Panc1 (cell line): ENCODE measurements around the gene NLRC5. TPM values are rescaled to one million over a fixed set of nuclear protein-coding genes. Genes with fewer than 3 reads are reported as not detected.

Experiments
- ATAC-seq: fragments of 200-7000 bp; cut with Tn5 transposase; 2 replicates; pipeline ENCODE4 v1.9.1; 2020; ENCODE audit warnings: mild to moderate bottlenecking, moderate library complexity
- BruUV-seq: library from RNA; stranded (reverse); fragments of 400-500 nt; replicated peaks from 2 replicates; lab custom pipeline; 2021; lab: Mats Ljungman, UMichigan
- CTCF ChIA-PET: fragments of 300-600 bp; sonication (Branson Sonifier 250); formaldehyde crosslinking; loops from one replicate; lab custom pipeline; 2022; ENCODE audit warnings: antibody characterized with exemption; lab: Charles Lee
- POLR2A ChIA-PET: fragments of 300-600 bp; sonication (Branson Sonifier 250); formaldehyde crosslinking; loops from one replicate; lab custom pipeline; 2022; ENCODE audit warnings: antibody characterized with exemption; lab: Charles Lee
- DNase-seq: peaks from one replicate; pipeline ENCODE4 v3.0.0-alpha.2; 2010; ENCODE audit warnings: low read depth, low spot score
- H3K27ac ChIP-seq: 2 replicates; pipeline ENCODE4 v1.5.1; 2011; ENCODE audit warnings: mild to moderate bottlenecking, low read length, inconsistent platforms
- H3K27me3 ChIP-seq: fragments of 200-500 bp; sonication (Bioruptor generic); 2 replicates; pipeline ENCODE4 v1.6.0; 2014; ENCODE audit warnings: low read length, inconsistent platforms; ENCODE audit not compliant: control insufficient read depth, insufficient read depth
- H3K36me3 ChIP-seq: fragments of 200-500 bp; sonication (Bioruptor generic); 2 replicates; pipeline ENCODE4 v1.5.1; 2014; ENCODE audit warnings: inconsistent platforms, mild to moderate bottlenecking, low read length, moderate library complexity; ENCODE audit not compliant: control insufficient read depth, insufficient read depth
- H3K4me1 ChIP-seq: 2 replicates; pipeline ENCODE4 v1.5.1; 2011; ENCODE audit warnings: inconsistent platforms, mild to moderate bottlenecking, low read length, moderate library complexity; ENCODE audit not compliant: control insufficient read depth, insufficient read depth
- H3K4me3 ChIP-seq, 2 experiments: 2 replicates each; pipeline ENCODE4 v1.5.1; 2011 to 2012; ENCODE audit warnings: low read depth in 2 of 2, low read length in 2 of 2, mild to moderate bottlenecking in 2 of 2, inconsistent platforms in 1 of 2, moderate library complexity in 1 of 2
- H3K9me3 ChIP-seq: fragments of 200-500 bp; sonication (Bioruptor generic); 2 replicates; pipeline ENCODE4 v1.5.1; 2014; ENCODE audit warnings: low read depth, mild to moderate bottlenecking, inconsistent platforms, low read length, moderate library complexity; ENCODE audit not compliant: control insufficient read depth, insufficient read depth
- POLR2AphosphoS5 ChIP-seq: IDR thresholded peaks from 2 replicates; pipeline ENCODE4 v1.6.1; 2012; ENCODE audit warnings: mild to moderate bottlenecking, low read depth, low read length, moderate library complexity
- SIN3A ChIP-seq: IDR thresholded peaks from 2 replicates; pipeline ENCODE4 v1.6.1; 2012; ENCODE audit warnings: low read depth, mild to moderate bottlenecking, low read length, moderate library complexity, borderline replicate concordance; ENCODE audit not compliant: insufficient read depth
- TCF7L2 ChIP-seq: IDR thresholded peaks from 2 replicates; pipeline ENCODE4 v1.6.1; 2011; ENCODE audit warnings: mild to moderate bottlenecking, low read depth, low read length, inconsistent platforms
- in situ Hi-C: cut with HindIII; loops from 2 replicates; pipeline ENCODE4 v1.10.0; 2016; ENCODE audit warnings: low sequenced_read_pairs, low pct_unique_long_range_greater_than_20kb
- intact Hi-C: fragments of 100-400 bp; cut with micrococcal nuclease; formaldehyde crosslinking; loops from one replicate; pipeline ENCODE4 v1.10.0; 2022; ENCODE audit not compliant: unreplicated experiment
- total RNA-seq: library from RNA; stranded (reverse); gene quantifications from one replicate; pipeline ENCODE4 v1.2.1, GENCODE V29; 2021; ENCODE audit not compliant: unreplicated experiment
- TF ChIP-seq, protein P1 (sequence below): fragments of 450-650 bp; IDR thresholded peaks from 2 replicates; pipeline ENCODE4 v1.5.1; 2017; ENCODE audit warnings: mild to moderate bottlenecking
- TF ChIP-seq, protein P2 (sequence below), 2 experiments: IDR thresholded peaks; 2 replicates each; pipeline ENCODE4 v1.6.1; 2011 to 2012; ENCODE audit warnings: low read depth in 2 of 2, control low read depth in 1 of 2, low read length in 1 of 2, mild to moderate bottlenecking in 1 of 2, moderate library complexity in 1 of 2; ENCODE audit not compliant: insufficient read depth in 1 of 2

NLRC5 gene
- total RNA-seq, 1 experiment from 2014 or later: 8.8 TPM

- intact Hi-C loops: no loop called here
- BruUV-seq: no TSS peak
Measured at GRCh38 chr16:57008440-57008839, 19.1 kb downstream of the NLRC5 start.

GRCh38 chr16:57009643-57010170 lies 20.4 kb downstream of the NLRC5 start:
- Histone ChIP-seq H3K27me3 (no peaks in the 10 kb centered on the region), H3K4me1 (no peaks in the 10 kb centered on the region), H3K9me3 (no peaks in the 10 kb centered on the region), H3K4me3 (no peak overlapping the region), H3K27ac (no peak overlapping the region), H3K36me3 (no peaks in the 10 kb centered on the region)
- POLR2A ChIA-PET: no interaction called here
- intact Hi-C loops (no loop called here), in situ Hi-C loops (no loop called here)
- CTCF ChIA-PET: interaction anchor here (0.6 kb wide), 1 partner anchor 13 kb away, joined by 6 read pairs; no protein-coding TSS in a partner anchor
- no peak for TF ChIP-seq POLR2AphosphoS5
- DNase-seq (no peak), ATAC-seq (no peak)
- BruUV-seq: no TSS peak

More at GRCh38 chr16:57008440-57008839, 19.1 kb downstream of the NLRC5 start:
- DNase-seq (no peak), ATAC-seq (no peak)
- Histone ChIP-seq H3K27me3 (no peaks in the 10 kb centered on the region), H3K9me3 (no peaks in the 10 kb centered on the region), H3K27ac (no peak overlapping the region), H3K36me3 (no peaks in the 10 kb centered on the region), H3K4me1 (no peaks in the 10 kb centered on the region), H3K4me3 (no peak overlapping the region)
- TF ChIP-seq, protein P1, sequence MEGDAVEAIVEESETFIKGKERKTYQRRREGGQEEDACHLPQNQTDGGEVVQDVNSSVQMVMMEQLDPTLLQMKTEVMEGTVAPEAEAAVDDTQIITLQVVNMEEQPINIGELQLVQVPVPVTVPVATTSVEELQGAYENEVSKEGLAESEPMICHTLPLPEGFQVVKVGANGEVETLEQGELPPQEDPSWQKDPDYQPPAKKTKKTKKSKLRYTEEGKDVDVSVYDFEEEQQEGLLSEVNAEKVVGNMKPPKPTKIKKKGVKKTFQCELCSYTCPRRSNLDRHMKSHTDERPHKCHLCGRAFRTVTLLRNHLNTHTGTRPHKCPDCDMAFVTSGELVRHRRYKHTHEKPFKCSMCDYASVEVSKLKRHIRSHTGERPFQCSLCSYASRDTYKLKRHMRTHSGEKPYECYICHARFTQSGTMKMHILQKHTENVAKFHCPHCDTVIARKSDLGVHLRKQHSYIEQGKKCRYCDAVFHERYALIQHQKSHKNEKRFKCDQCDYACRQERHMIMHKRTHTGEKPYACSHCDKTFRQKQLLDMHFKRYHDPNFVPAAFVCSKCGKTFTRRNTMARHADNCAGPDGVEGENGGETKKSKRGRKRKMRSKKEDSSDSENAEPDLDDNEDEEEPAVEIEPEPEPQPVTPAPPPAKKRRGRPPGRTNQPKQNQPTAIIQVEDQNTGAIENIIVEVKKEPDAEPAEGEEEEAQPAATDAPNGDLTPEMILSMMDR: no peak
- no peak for TF ChIP-seq TCF7L2
- TF ChIP-seq, protein P2, sequence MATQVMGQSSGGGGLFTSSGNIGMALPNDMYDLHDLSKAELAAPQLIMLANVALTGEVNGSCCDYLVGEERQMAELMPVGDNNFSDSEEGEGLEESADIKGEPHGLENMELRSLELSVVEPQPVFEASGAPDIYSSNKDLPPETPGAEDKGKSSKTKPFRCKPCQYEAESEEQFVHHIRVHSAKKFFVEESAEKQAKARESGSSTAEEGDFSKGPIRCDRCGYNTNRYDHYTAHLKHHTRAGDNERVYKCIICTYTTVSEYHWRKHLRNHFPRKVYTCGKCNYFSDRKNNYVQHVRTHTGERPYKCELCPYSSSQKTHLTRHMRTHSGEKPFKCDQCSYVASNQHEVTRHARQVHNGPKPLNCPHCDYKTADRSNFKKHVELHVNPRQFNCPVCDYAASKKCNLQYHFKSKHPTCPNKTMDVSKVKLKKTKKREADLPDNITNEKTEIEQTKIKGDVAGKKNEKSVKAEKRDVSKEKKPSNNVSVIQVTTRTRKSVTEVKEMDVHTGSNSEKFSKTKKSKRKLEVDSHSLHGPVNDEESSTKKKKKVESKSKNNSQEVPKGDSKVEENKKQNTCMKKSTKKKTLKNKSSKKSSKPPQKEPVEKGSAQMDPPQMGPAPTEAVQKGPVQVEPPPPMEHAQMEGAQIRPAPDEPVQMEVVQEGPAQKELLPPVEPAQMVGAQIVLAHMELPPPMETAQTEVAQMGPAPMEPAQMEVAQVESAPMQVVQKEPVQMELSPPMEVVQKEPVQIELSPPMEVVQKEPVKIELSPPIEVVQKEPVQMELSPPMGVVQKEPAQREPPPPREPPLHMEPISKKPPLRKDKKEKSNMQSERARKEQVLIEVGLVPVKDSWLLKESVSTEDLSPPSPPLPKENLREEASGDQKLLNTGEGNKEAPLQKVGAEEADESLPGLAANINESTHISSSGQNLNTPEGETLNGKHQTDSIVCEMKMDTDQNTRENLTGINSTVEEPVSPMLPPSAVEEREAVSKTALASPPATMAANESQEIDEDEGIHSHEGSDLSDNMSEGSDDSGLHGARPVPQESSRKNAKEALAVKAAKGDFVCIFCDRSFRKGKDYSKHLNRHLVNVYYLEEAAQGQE (IDR thresholded peaks at IDR 0.05; ENCODE audit: insufficient read depth in 1 of 2, low read depth in 2 of 2, low read length in 1 of 2): no peak
- TF ChIP-seq SIN3A: no peak
- no peak for TF ChIP-seq POLR2AphosphoS5
- ChIA-PET POLR2A (no interaction called here), CTCF (no interaction called here)
- in situ Hi-C loops: no loop called here

DNA sequence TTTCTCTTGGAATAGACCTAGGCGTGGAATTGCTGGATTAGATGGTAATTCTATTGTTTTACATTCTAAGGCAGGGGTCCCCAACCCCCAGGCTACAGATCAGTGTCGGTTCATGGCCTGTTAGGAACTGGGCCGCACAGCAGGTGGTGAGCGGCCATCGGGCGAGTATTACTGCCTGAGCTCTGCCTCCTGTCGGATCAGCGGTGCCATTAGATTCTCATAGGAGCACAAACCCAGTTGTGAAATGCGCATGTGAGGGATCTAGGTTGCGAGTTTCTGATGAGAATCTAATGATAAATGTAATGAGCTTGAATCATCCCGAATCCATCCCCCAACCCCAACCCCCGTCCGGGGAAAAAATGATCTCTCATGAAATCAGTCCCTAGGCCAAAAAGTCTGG lies 23.0 kb downstream of the NLRC5 start:
- TF ChIP-seq, protein P2 (IDR thresholded peaks at IDR 0.05; ENCODE audit: insufficient read depth in 1 of 2, low read depth in 2 of 2, low read length in 1 of 2): no peak
- TF ChIP-seq SIN3A: no peak
- TF ChIP-seq, protein P1: no peak
- TF ChIP-seq TCF7L2: no peak
- TF ChIP-seq POLR2AphosphoS5: no peak
- H3K4me1 ChIP-seq: no peaks in the 10 kb centered on the region
- CTCF ChIA-PET: no interaction called here
- no peaks in the 10 kb centered on the region for H3K9me3 ChIP-seq
- no peak for DNase-seq
- no peaks in the 10 kb centered on the region for H3K36me3 ChIP-seq
- no peak overlapping the region for H3K27ac ChIP-seq
- in situ Hi-C loops (no loop called here), intact Hi-C loops (no loop called here)
- POLR2A ChIA-PET: no interaction called here
- H3K27me3 ChIP-seq: no peaks in the 10 kb centered on the region
- H3K4me3 ChIP-seq: no peak overlapping the region
- no TSS peak for BruUV-seq
- ATAC-seq: no peak
